C4-2B (cell line): ENCODE data around the gene MICAL1.
A peak's percentile ranks its signal among the peaks of the same experiment; 100 is the strongest.

Experiments used
- H3K27ac ChIP-seq: fragments of 450-650 bp; 2 replicates; pipeline ENCODE4 v1.5.1; 2017
- CTCF ChIP-seq: fragments of 450-650 bp; conservative IDR thresholded peaks from 2 replicates; pipeline ENCODE4 v1.5.1; 2017; ENCODE audit warnings: mild to moderate bottlenecking
- ZFX ChIP-seq: fragments of 450-650 bp; IDR thresholded peaks from 2 replicates; pipeline ENCODE4 v1.6.1; 2017

Gene MICAL1

GRCh38 chr6:109417646-109418045 is 37.9 kb downstream of the MICAL1 start:
- no peak overlapping the region for H3K27ac ChIP-seq
- TF ChIP-seq CTCF (no peak), ZFX (no peak)

GRCh38 chr6:109411034-109411433 is 44.5 kb downstream of the MICAL1 start:
- no peak for TF ChIP-seq ZFX
- TF ChIP-seq CTCF, result no peak
- no peak overlapping the region for H3K27ac ChIP-seq

GRCh38 chr6:109406196-109406595 is 49.4 kb downstream of the MICAL1 start:
- H3K27ac ChIP-seq, result no peak overlapping the region

GRCh38 chr6:109397020-109397419 is 58.6 kb downstream of the MICAL1 start:
- H3K27ac ChIP-seq, result no peak overlapping the region
- TF ChIP-seq ZFX, result no peak
- TF ChIP-seq CTCF, result peak; percentile 55

More at GRCh38 chr6:109406196-109406595, 49.4 kb downstream of the MICAL1 start:
- no peak for TF ChIP-seq CTCF
- no peak for TF ChIP-seq ZFX

- H3K27ac ChIP-seq, result no peak overlapping the region
- no peak for TF ChIP-seq CTCF
- TF ChIP-seq ZFX, result no peak
Measured at GRCh38 chr6:109396046-109396718, 59.4 kb downstream of the MICAL1 start.
